ENCODE data around the gene ACTG2. TPM values are rescaled to one million over a fixed set of nuclear protein-coding genes. Genes with fewer than 3 reads are reported as not detected.

Gene ACTG2
- total and polyA plus RNA-seq, 2 donors (not counting 1 experiment from before 2014, with no cell fraction given), result 4.1 to 600 TPM

GRCh38 chr2:73946666-73947065, 53.9 kb downstream of the ACTG2 start:
- no peak for DNase-seq (ENCODE audit: low read depth in 2 of 2)
- H3K4me3 ChIP-seq (replicated peaks in 1 of 4; ENCODE audit: control extremely low read depth in 1 of 4, insufficient read depth in 1 of 4, low read depth in 3 of 4, low read length in 4 of 4), result no peak overlapping the region
- H3K9me3 ChIP-seq (ENCODE audit: control insufficient read depth, insufficient read depth, low read depth, low read length), result no peaks in the 10 kb centered on the region
- TF ChIP-seq CTCF (conservative IDR thresholded peaks at IDR 0.05 in 1 of 2, IDR thresholded peaks at IDR 0.05 in 1 of 2; ENCODE audit: low read depth in 1 of 2, low read length in 2 of 2) (no peak), EZH2 (IDR thresholded peaks at IDR 0.05; ENCODE audit: low read length, missing control alignments) (no peak)
- H3K27me3 ChIP-seq (ENCODE audit: control insufficient read depth, insufficient read depth, low read length), result no peaks in the 10 kb centered on the region
- H3K36me3 ChIP-seq (ENCODE audit: control insufficient read depth, insufficient read depth, low read length), result peaks cover 10% of the 10 kb centered on the region
- H3K9ac ChIP-seq (ENCODE audit: insufficient read depth, low read length), result no peak overlapping the region
- peaks cover 4% of the 10 kb centered on the region for H4K20me1 ChIP-seq (ENCODE audit: control insufficient read depth, extremely low read depth, insufficient read depth, low read length)
- no peak overlapping the region for H2AFZ ChIP-seq (ENCODE audit: low read length)
- peaks cover 15% of the 10 kb centered on the region for H3K79me2 ChIP-seq (ENCODE audit: control insufficient read depth, insufficient read depth, low read length)
- no peak overlapping the region for H3K27ac ChIP-seq (ENCODE audit: insufficient read depth, low read length)
- H3K4me1 ChIP-seq (ENCODE audit: control insufficient read depth, extremely low read depth, insufficient read depth, low read length), result no peaks in the 10 kb centered on the region
- no peak overlapping the region for H3K4me2 ChIP-seq (ENCODE audit: extremely low read depth, insufficient read depth, low read length)

- Histone ChIP-seq H3K27ac (ENCODE audit: insufficient read depth, low read length) (no peak overlapping the region), H3K9me3 (ENCODE audit: control insufficient read depth, insufficient read depth, low read depth, low read length) (no peaks in the 10 kb centered on the region), H3K79me2 (ENCODE audit: control insufficient read depth, insufficient read depth, low read length) (peaks cover 14% of the 10 kb centered on the region), H3K4me2 (ENCODE audit: extremely low read depth, insufficient read depth, low read length) (no peak overlapping the region), H3K27me3 (ENCODE audit: control insufficient read depth, insufficient read depth, low read length) (no peaks in the 10 kb centered on the region), H3K9ac (ENCODE audit: insufficient read depth, low read length) (no peak overlapping the region), H4K20me1 (ENCODE audit: control insufficient read depth, extremely low read depth, insufficient read depth, low read length) (peaks cover 3% of the 10 kb centered on the region), H3K36me3 (ENCODE audit: control insufficient read depth, insufficient read depth, low read length) (peaks cover 10% of the 10 kb centered on the region), H3K4me3 (replicated peaks in 1 of 4; ENCODE audit: control extremely low read depth in 1 of 4, insufficient read depth in 1 of 4, low read depth in 3 of 4, low read length in 4 of 4) (no peak overlapping the region), H2AFZ (ENCODE audit: low read length) (no peak overlapping the region), H3K4me1 (ENCODE audit: control insufficient read depth, extremely low read depth, insufficient read depth, low read length) (no peaks in the 10 kb centered on the region)
- DNase-seq (ENCODE audit: low read depth in 2 of 2), result no peak
- no peak for TF ChIP-seq CTCF (conservative IDR thresholded peaks at IDR 0.05 in 1 of 2, IDR thresholded peaks at IDR 0.05 in 1 of 2; ENCODE audit: low read depth in 1 of 2, low read length in 2 of 2)
- TF ChIP-seq EZH2 (IDR thresholded peaks at IDR 0.05; ENCODE audit: low read length, missing control alignments), result no peak
Observed at GRCh38 chr2:73947412-73948018, 54.7 kb downstream of the ACTG2 start.

GRCh38 chr2:73949802-73950201, 57.0 kb downstream of the ACTG2 start:
- H3K79me2 ChIP-seq (ENCODE audit: control insufficient read depth, insufficient read depth, low read length), result peaks cover 2% of the 10 kb centered on the region
- H3K9ac ChIP-seq (ENCODE audit: insufficient read depth, low read length), result no peak overlapping the region
- H3K4me3 ChIP-seq (replicated peaks in 1 of 4; ENCODE audit: control extremely low read depth in 1 of 4, insufficient read depth in 1 of 4, low read depth in 3 of 4, low read length in 4 of 4), result no peak overlapping the region
- H3K4me1 ChIP-seq (ENCODE audit: control insufficient read depth, extremely low read depth, insufficient read depth, low read length), result no peaks in the 10 kb centered on the region
- H3K4me2 ChIP-seq (ENCODE audit: extremely low read depth, insufficient read depth, low read length), result no peak overlapping the region
- H3K27ac ChIP-seq (ENCODE audit: insufficient read depth, low read length), result no peak overlapping the region
- H2AFZ ChIP-seq (ENCODE audit: low read length), result no peak overlapping the region
- TF ChIP-seq EZH2 (IDR thresholded peaks at IDR 0.05; ENCODE audit: low read length, missing control alignments) (no peak), CTCF (conservative IDR thresholded peaks at IDR 0.05 in 1 of 2, IDR thresholded peaks at IDR 0.05 in 1 of 2; ENCODE audit: low read depth in 1 of 2, low read length in 2 of 2) (no peak)
- H3K27me3 ChIP-seq (ENCODE audit: control insufficient read depth, insufficient read depth, low read length), result no peaks in the 10 kb centered on the region
- H3K9me3 ChIP-seq (ENCODE audit: control insufficient read depth, insufficient read depth, low read depth, low read length), result no peaks in the 10 kb centered on the region
- H4K20me1 ChIP-seq (ENCODE audit: control insufficient read depth, extremely low read depth, insufficient read depth, low read length), result no peaks in the 10 kb centered on the region
- H3K36me3 ChIP-seq (ENCODE audit: control insufficient read depth, insufficient read depth, low read length), result peaks cover 10% of the 10 kb centered on the region
- DNase-seq (ENCODE audit: low read depth in 2 of 2), result no peak
